Measurements from ENCODE around the gene CCKAR. TPM values are rescaled to one million over a fixed set of nuclear protein-coding genes. Genes with fewer than 3 reads are reported as not detected.
"Not testable (repeated sequence)": the region's sequence is repeated elsewhere in the genome, so short reads cannot be mapped to it uniquely, and the experiment has no call there.

CCKAR gene
- total and polyA plus RNA-seq, 2 of the 13 experiments (the other 11 are each of a cell fraction or from before 2014, with no cell fraction given) = not detected

- TF ChIP-seq SOX13 (IDR thresholded peaks at IDR 0.05); LCORL (IDR thresholded peaks at IDR 0.05); SOX6 (IDR thresholded peaks at IDR 0.05); ATF7 (CRISPR knock-in tag; IDR thresholded peaks at IDR 0.05): not testable (repeated sequence)
- peak in 1 of 2 experiments; percentile 24; a peak in 1 of 4 replicates for TF ChIP-seq SOX13 (CRISPR knock-in tag; conservative IDR thresholded peaks at IDR 0.05 in 1 of 2, IDR thresholded peaks at IDR 0.05 in 1 of 2)
- peak; percentile 82 for TF ChIP-seq FOSL1 (CRISPR knock-in tag; IDR thresholded peaks at IDR 0.05; ENCODE audit: borderline replicate concordance)
- TF ChIP-seq ZNF770 (CRISPR knock-in tag; IDR thresholded peaks at IDR 0.05) = peak; percentile 96
- TF ChIP-seq ZNF614 (CRISPR knock-in tag; IDR thresholded peaks at IDR 0.05; ENCODE audit: borderline replicate concordance) = 0 out of 2 replicates have a peak, but pooled peaks have one; percentile 19
- peak; percentile 45; the same call in 1 of the 2 replicates for TF ChIP-seq ARID5B (CRISPR knock-in tag; IDR thresholded peaks at IDR 0.05)
- TF ChIP-seq ZNF331 (CRISPR knock-in tag; IDR thresholded peaks at IDR 0.05) = peak; percentile 39; the same call in 1 of the 2 replicates
- TF ChIP-seq UBTF (CRISPR knock-in tag; IDR thresholded peaks at IDR 0.05) = 0 out of 2 replicates have a peak, but pooled peaks have one; percentile 24
- peak; percentile 62 for TF ChIP-seq GATAD2A (CRISPR knock-in tag; IDR thresholded peaks at IDR 0.05)
- 0 out of 2 replicates have a peak, but pooled peaks have one; percentile 13 for TF ChIP-seq SOX5 (CRISPR knock-in tag; IDR thresholded peaks at IDR 0.05; ENCODE audit: borderline replicate concordance)
- peak; percentile 34; the same call in 1 of the 2 replicates for TF ChIP-seq LCORL (CRISPR knock-in tag; IDR thresholded peaks at IDR 0.05)
- TF ChIP-seq SOX6 (CRISPR knock-in tag; IDR thresholded peaks at IDR 0.05) = peak; percentile 61
- TF ChIP-seq TBX2 (CRISPR knock-in tag; IDR thresholded peaks at IDR 0.05; ENCODE audit: borderline replicate concordance) = peak; percentile 40; the same call in 1 of the 2 replicates
- TF ChIP-seq RARA (CRISPR knock-in tag; IDR thresholded peaks at IDR 0.05) = 0 out of 2 replicates have a peak, but pooled peaks have one; percentile 26
- peak; percentile 92 for TF ChIP-seq ATF3 (CRISPR knock-in tag; IDR thresholded peaks at IDR 0.05)
- peak; percentile 74 for TF ChIP-seq BHLHE40 (IDR thresholded peaks at IDR 0.05; ENCODE audit: low read length)
- TF ChIP-seq TBX3 (IDR thresholded peaks at IDR 0.05; ENCODE audit: borderline replicate concordance) = 0 out of 2 replicates have a peak, but pooled peaks have one; percentile 49
- TF ChIP-seq CEBPB (IDR thresholded peaks at IDR 0.05; ENCODE audit: borderline replicate concordance, low read depth, low read length) = peak; percentile 94
- TF ChIP-seq CBX5 (CRISPR knock-in tag; IDR thresholded peaks at IDR 0.05; ENCODE audit: borderline replicate concordance) = peak; percentile 59; the same call in 1 of the 2 replicates
- peak; percentile 81 for TF ChIP-seq SIX1 (CRISPR knock-in tag; IDR thresholded peaks at IDR 0.05; ENCODE audit: borderline replicate concordance)
- peak; percentile 56 for TF ChIP-seq ATF7 (IDR thresholded peaks at IDR 0.05)
These were observed 10.3 kb upstream of the CCKAR start (continued) for GRCh38 chr4:26500565-26500999.

Data from HepG2 (cell line).